OCI-LY7 (cell line): ENCODE data around the gene TUBGCP2. TPM values are rescaled to one million over a fixed set of nuclear protein-coding genes. Genes with fewer than 3 reads are reported as not detected.

Experiments used
- BruUV-seq: library from RNA; stranded (reverse); fragments of 400-500 nt; replicated peaks from 2 replicates; lab custom pipeline; 2021; lab: Mats Ljungman, UMichigan
- CTCF ChIA-PET: fragments of 300-600 bp; sonication (Branson Sonifier 250); formaldehyde crosslinking; loops from one replicate; lab custom pipeline; 2022; ENCODE audit warnings: antibody characterized with exemption; ENCODE audit not compliant: unreplicated experiment; lab: Charles Lee
- POLR2A ChIA-PET: fragments of 300-600 bp; sonication (Branson Sonifier 250); formaldehyde crosslinking; loops from one replicate; lab custom pipeline; 2022; ENCODE audit warnings: antibody characterized with exemption; lab: Charles Lee
- DNase-seq: peaks from one replicate; pipeline ENCODE4 v3.0.0-alpha.2; 2015; ENCODE audit warnings: low spot score
- H2AFZ ChIP-seq: fragments of 200-600 bp; sonication (generic), shearing (Covaris generic); 2 replicates; pipeline ENCODE4 v1.6.1; 2014; ENCODE audit warnings: mild to moderate bottlenecking, antibody characterized with exemption, low read length, moderate library complexity
- H3K27ac ChIP-seq: fragments of 200-600 bp; sonication (generic); 2 replicates; pipeline ENCODE4 v1.5.1; 2014; ENCODE audit warnings: mixed run types, low read depth, mild to moderate bottlenecking, moderate library complexity, low read length, inconsistent platforms; ENCODE audit not compliant: poor library complexity, severe bottlenecking
- H3K36me3 ChIP-seq: fragments of 200-600 bp; sonication (generic); 2 replicates; pipeline ENCODE4 v1.6.1; 2014; ENCODE audit warnings: mild to moderate bottlenecking, antibody characterized with exemption, low read length, moderate library complexity, mixed read lengths; ENCODE audit not compliant: insufficient read depth
- H3K4me1 ChIP-seq: fragments of 200-600 bp; sonication (generic); 2 replicates; pipeline ENCODE4 v1.5.1; 2014; ENCODE audit warnings: mild to moderate bottlenecking, low read length; ENCODE audit not compliant: insufficient read depth, poor library complexity, severe bottlenecking
- H3K4me2 ChIP-seq: fragments of 200-600 bp; sonication (generic); 2 replicates; pipeline ENCODE4 v1.6.1; 2014; ENCODE audit warnings: mild to moderate bottlenecking, low read length
- H3K4me3 ChIP-seq: fragments of 200-600 bp; sonication (generic); 2 replicates; pipeline ENCODE4 v1.5.1; 2014; ENCODE audit warnings: mild to moderate bottlenecking, low read depth, low read length; ENCODE audit not compliant: poor library complexity, severe bottlenecking
- H3K79me2 ChIP-seq: fragments of 200-600 bp; sonication (generic); 2 replicates; pipeline ENCODE4 v1.6.1; 2016; ENCODE audit warnings: low read depth, mild to moderate bottlenecking, low read length, moderate library complexity, mixed read lengths; ENCODE audit not compliant: insufficient read depth
- H3K9me2 ChIP-seq: fragments of 200-600 bp; sonication (generic); 2 replicates; pipeline ENCODE4 v1.6.1; 2016; ENCODE audit warnings: mild to moderate bottlenecking, low read length, mixed read lengths; ENCODE audit not compliant: insufficient read depth
- H3K9me3 ChIP-seq: fragments of 200-600 bp; sonication (generic); 2 replicates; pipeline ENCODE4 v1.6.1; 2014; ENCODE audit warnings: mild to moderate bottlenecking, mixed run types, low read length, mixed read lengths
- H4K20me1 ChIP-seq: fragments of 200-600 bp; sonication (generic); 2 replicates; pipeline ENCODE4 v1.6.1; 2014; ENCODE audit warnings: mild to moderate bottlenecking, antibody characterized with exemption, low read length, moderate library complexity, mixed read lengths; ENCODE audit not compliant: insufficient read depth
- EZH2phosphoT487 ChIP-seq: fragments of 200-600 bp; sonication (generic); IDR thresholded peaks from 2 replicates; pipeline ENCODE4 v1.6.1; 2018; ENCODE audit warnings: low read depth, borderline replicate concordance, mild to moderate bottlenecking, mixed run types, antibody characterized with exemption, low read length, moderate library complexity, mixed read lengths
- intact Hi-C: fragments of 100-400 bp; cut with micrococcal nuclease; formaldehyde crosslinking; loops from one replicate; pipeline ENCODE4 v1.10.0; 2022; ENCODE audit not compliant: unreplicated experiment
- total RNA-seq, 2 experiments: library from RNA; depleted of rRNA in 1 of 2; stranded (reverse); fragments of >200 nt in 1 of 2; shearing (Covaris generic) in 1 of 2; gene quantifications; 2 replicates each; pipeline ENCODE4 v1.2.3, GENCODE V29; 2014 to 2022
- TF ChIP-seq, protein P1 (sequence below): fragments of 200-600 bp; sonication (generic); conservative IDR thresholded peaks from 2 replicates; pipeline ENCODE4 v1.5.1; 2014; ENCODE audit warnings: mild to moderate bottlenecking, antibody characterized with exemption, low read length, moderate library complexity, mixed read lengths

The TUBGCP2 gene
- total RNA-seq, 2 experiments from 2014 or later: 40.5 to 56.1 TPM

DNA sequence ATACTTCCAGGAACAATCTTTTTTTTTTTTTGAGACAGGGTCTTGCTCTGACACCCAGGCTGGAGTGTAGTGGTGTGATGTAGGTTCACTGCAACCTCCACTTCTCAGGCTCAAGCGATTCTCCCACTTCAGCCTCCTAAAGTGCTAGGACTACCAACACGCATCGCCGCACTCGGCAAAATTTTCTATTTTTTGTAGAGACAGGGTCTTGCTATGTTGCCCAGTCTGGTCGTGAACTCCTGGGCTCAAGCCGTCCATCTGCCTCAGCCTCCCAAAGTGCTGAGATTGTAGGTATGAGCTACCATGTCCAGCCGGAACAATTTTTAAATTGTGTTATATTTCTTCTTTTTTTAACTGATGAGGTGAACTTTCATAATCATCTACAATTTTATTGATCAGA, 2.1 kb upstream of the TUBGCP2 start:
- intact Hi-C loops: no loop called here
- ChIA-PET CTCF (no interaction called here), POLR2A (no interaction called here)
- no peaks in the 10 kb centered on the region for H3K9me3 ChIP-seq
- no peak overlapping the region for H3K27ac ChIP-seq
- no peak for TF ChIP-seq EZH2phosphoT487
- TF ChIP-seq, protein P1, sequence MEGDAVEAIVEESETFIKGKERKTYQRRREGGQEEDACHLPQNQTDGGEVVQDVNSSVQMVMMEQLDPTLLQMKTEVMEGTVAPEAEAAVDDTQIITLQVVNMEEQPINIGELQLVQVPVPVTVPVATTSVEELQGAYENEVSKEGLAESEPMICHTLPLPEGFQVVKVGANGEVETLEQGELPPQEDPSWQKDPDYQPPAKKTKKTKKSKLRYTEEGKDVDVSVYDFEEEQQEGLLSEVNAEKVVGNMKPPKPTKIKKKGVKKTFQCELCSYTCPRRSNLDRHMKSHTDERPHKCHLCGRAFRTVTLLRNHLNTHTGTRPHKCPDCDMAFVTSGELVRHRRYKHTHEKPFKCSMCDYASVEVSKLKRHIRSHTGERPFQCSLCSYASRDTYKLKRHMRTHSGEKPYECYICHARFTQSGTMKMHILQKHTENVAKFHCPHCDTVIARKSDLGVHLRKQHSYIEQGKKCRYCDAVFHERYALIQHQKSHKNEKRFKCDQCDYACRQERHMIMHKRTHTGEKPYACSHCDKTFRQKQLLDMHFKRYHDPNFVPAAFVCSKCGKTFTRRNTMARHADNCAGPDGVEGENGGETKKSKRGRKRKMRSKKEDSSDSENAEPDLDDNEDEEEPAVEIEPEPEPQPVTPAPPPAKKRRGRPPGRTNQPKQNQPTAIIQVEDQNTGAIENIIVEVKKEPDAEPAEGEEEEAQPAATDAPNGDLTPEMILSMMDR: no peak
- peaks cover 33% of the 10 kb centered on the region for H3K4me1 ChIP-seq
- H3K4me2 ChIP-seq: no peak overlapping the region
- no peak overlapping the region for H2AFZ ChIP-seq
- H4K20me1 ChIP-seq: no peaks in the 10 kb centered on the region
- no peak overlapping the region for H3K4me3 ChIP-seq
- H3K36me3 ChIP-seq: peaks cover 38% of the 10 kb centered on the region
- DNase-seq: no peak
- no TSS peak for BruUV-seq
- H3K9me2 ChIP-seq: no peaks in the 10 kb centered on the region
- H3K79me2 ChIP-seq: peaks cover 24% of the 10 kb centered on the region

DNA sequence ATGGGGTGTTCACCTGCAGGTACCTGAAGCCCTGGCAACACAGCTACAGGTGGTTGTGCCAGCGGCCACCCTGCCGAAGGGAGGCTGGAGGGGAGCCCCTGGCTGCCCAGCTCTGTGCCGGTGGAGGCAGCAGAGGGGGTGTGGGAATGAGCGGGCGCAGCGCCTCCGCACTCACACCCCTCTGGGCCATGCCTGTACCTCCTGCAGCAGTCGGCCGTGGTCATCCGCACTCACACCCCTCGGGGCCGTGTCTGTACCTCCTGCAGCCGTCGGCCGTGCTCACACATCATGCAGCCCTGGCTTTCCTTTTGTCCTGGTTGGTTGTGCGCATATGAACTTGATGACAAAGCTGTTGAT, 1.7 kb upstream of the TUBGCP2 start:
- Histone ChIP-seq H3K9me2 (no peaks in the 10 kb centered on the region), H3K4me3 (no peak overlapping the region), H3K4me1 (peaks cover 33% of the 10 kb centered on the region), H3K27ac (no peak overlapping the region), H3K9me3 (no peaks in the 10 kb centered on the region), H2AFZ (no peak overlapping the region), H4K20me1 (no peaks in the 10 kb centered on the region), H3K36me3 (peaks cover 38% of the 10 kb centered on the region), H3K79me2 (peaks cover 28% of the 10 kb centered on the region), H3K4me2 (no peak overlapping the region)
- no peak for TF ChIP-seq EZH2phosphoT487
- TF ChIP-seq, protein P1: no peak
- ChIA-PET POLR2A (no interaction called here), CTCF (no interaction called here)
- intact Hi-C loops: no loop called here
- BruUV-seq: no TSS peak
- no peak for DNase-seq

DNA sequence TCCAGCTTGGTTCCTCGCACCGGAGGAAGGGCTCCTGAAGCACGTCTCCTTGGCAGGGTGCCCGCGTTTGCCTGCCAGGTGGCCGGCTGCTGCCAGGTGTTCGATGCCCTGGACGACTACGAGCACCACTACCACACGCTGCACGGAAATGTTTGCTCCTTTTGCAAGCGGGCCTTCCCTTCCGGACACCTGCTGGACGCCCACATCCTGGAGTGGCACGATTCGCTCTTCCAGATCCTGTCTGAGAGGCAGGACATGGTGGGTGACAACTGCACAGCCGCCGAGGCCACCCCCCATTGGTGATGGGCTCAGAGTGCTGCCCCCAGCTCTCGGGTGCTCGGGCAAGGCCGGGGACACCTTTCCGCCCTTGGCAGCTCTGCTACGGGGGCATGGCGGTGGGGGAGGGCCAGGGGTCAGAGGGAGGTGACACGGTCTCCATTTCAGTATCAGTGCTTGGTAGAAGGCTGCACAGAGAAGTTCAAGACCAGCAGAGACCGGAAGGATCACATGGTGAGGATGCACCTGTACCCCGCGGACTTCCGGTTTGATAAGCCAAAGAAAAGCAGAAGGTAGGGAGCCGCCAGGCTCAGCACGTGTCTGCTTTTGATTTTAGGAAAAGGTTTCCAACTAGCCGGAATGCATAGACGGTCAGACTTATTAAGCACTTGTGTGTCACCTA, 1.2 kb upstream of the TUBGCP2 start:
- Histone ChIP-seq H3K4me3 (no peak overlapping the region), H3K27ac (no peak overlapping the region), H2AFZ (no peak overlapping the region), H3K36me3 (peaks cover 38% of the 10 kb centered on the region), H3K4me2 (peak overlapping the region; percentile 38; the same call in 1 of the 2 replicates), H3K79me2 (peaks cover 28% of the 10 kb centered on the region), H4K20me1 (no peaks in the 10 kb centered on the region), H3K9me3 (no peaks in the 10 kb centered on the region), H3K4me1 (peaks cover 28% of the 10 kb centered on the region), H3K9me2 (no peaks in the 10 kb centered on the region)
- intact Hi-C loops: loop anchor here (2.0 to 5.0 kb wide), 3 partner anchors 15 to 82 kb away; partner anchors contain the start of gene MTG1
- no TSS peak for BruUV-seq
- TF ChIP-seq EZH2phosphoT487: no peak
- no peak for DNase-seq
- ChIA-PET POLR2A (interaction anchor here (1.0 kb wide), 1 partner anchor 14 kb away, joined by 9 read pairs; no protein-coding TSS in a partner anchor), CTCF (no interaction called here)
